Middle frontal gyrus (tissue), 1 donor: ENCODE measurements around the gene PIK3CG.
A peak's percentile ranks its signal among the peaks of the same experiment; 100 is the strongest.
"Not testable (repeated sequence)": the region's sequence is repeated elsewhere in the genome, so short reads cannot be mapped to it uniquely, and the experiment has no call there.

Experiments
- DNase-seq: peaks from one replicate; pipeline ENCODE4 v3.0.0-alpha.2; 2015; ENCODE audit warnings: low spot score; ENCODE audit errors: extremely low spot score

PIK3CG gene

DNA sequence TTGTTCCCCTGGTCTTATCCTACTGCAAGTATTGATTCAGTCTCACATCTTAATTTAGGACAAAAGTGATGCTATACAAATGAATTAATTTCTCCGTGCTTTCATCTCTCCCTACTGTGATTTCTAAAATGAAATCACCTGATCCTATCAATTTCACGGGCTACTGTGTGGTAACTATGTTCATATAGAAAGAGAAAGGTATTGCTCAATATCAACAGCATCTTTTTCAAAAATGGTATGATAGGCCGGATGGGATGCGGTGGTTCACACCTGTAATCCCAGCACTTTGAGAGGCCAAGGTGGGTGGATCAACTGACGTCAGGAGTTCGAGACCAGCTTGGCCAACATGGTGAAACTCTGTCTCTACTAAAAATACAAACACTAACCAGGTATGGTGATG, 71.2 kb downstream of the PIK3CG start:
- no peak for DNase-seq

DNA sequence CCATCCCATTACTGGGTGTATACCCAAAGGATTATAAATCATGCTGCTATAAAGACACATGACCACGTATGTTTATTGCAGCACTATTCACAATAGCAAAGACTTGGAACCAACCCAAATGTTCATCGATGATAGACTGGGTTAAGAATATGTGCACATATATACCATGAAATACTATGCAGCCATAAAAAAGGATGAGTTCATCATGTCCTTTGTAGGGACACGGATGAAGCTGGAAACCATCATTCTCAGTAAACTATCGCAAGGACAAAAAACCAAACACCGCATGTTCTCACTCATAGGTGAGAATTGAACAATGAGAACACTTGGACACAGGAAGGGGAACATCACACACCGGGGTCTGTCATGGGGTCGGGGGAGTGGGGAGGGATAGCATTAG, 73.0 kb downstream of the PIK3CG start:
- not testable (repeated sequence) for DNase-seq

DNA sequence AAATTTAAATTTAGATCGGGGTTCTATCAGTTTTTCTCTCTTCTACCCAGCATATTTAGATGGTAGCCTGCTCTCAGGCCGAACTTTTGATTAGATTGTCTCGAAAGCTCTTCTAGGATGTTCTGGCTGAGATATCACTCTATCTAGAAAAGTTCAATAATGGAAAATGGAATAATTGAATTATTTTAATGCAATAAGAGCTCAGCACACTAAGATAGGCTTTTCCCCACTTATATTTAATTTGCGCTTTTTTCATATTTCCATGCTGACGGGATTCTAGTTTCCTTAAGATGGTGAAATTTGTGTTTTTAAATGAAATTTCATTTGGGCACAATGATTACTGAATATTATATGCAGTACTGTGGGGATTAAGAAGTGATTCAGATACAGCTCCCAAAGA, 73.7 kb downstream of the PIK3CG start:
- no peak for DNase-seq

DNA sequence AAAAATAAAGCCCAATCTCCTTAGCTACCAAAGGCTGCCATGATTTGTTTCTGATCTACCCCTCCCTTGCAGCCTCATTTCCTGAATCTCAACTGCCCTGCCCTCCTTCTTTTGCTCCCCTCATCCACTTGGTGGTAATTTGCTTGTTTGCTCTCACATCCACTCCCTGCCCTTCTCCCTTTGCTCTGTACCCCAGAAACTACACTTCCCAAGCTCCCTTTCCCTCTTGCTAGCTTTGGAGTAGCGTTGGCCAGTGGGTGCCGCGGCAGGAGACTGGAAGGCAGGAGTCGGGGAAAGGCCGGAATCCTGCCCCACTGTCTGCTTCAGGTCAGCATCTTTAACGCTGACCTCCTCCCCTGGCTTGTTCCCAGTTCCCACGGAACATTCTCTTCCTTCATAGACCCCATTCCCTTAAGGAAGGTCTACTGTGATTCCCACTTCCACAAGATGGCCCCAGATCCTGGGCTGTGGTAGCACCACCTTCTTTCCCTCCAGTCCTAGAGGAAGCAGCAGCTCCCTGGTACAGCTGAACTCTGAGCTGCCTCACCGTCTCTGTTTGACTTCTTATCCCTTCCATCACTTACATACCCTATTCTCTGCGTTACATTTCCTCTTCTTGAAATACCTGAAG, 79.1 kb downstream of the PIK3CG start:
- DNase-seq: no peak

DNA sequence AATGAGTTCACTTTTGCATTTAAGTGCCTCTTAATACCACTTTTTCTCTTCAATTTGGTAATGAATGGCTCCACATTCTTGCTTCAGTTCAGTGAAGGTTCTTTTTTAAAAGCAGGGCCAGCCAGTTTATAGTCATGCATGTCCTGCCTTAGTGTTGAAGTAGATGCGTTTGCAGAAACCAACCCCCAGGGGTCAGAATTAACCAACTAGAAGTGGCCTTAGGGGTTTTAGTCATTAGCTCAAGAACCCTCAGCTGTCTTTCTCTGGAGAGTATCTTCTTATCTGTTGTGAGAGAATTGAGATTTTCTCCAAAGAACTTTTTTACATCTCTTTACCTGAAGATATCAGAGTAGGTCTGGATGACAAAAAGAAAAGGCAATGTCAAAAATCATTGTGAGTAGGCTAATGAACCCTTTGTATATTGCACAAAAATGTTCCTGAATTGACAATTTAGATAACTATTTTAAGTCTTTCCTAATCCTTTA, 82.2 kb downstream of the PIK3CG start:
- peak; percentile 11 for DNase-seq

DNA sequence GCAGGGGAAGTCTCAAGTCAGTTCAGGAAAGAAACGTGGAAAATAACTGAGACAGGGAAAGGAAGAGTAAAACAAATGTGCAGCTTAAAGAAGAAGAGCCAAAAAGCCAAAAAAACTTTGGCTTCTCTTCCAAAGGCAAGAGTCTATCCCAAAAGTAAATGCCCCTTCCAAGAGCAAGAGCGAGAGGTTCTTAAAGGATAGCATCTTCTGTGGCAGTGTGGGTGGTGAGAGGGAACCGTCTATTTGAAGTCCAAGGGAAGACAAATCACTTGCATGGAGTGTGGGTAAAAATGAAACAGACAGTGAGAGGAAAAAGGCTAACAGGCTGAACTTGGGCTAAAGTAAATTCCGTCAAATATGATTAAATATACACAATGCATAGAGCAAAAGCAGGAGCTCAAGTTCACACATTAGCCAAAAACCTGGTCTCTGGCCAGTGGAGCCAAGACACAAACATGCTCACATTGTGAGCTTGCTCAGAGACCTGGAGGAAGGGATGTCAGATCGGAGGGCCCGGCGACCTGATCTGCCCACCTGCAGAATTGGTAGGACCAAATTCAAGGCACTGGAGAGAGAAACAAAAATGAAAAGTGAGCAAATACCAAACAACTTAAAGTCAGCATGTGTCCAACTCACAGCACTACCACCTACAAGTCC, 87.0 kb downstream of the PIK3CG start:
- DNase-seq: no peak

DNA sequence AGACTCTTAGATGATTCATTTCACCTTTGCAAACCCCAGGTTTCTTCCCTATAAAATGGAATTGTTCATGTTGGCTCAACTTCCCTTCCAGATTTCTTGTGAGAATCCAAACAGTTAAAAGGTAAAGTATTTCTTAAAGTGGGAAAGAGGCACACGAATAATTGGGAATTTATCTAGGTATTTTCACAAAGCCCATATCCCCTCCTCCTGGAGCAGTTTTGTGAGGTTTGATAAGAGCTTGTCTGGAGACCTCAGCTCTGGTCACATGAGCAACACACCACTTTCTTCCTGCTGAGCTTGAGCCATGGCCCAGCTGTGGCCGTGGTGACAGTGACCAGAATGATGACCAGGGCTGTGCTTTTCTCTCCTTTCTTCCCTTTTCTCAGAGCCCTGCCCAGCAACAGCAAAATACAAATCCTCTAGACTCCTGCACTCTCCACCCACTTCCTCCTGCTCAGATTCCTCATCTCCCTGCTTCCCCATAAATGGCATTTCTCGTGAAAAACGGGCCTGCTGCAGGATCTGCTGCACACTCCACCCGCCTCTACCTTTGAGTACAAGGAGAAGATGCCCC, 87.7 kb downstream of the PIK3CG start:
- no peak for DNase-seq

DNA sequence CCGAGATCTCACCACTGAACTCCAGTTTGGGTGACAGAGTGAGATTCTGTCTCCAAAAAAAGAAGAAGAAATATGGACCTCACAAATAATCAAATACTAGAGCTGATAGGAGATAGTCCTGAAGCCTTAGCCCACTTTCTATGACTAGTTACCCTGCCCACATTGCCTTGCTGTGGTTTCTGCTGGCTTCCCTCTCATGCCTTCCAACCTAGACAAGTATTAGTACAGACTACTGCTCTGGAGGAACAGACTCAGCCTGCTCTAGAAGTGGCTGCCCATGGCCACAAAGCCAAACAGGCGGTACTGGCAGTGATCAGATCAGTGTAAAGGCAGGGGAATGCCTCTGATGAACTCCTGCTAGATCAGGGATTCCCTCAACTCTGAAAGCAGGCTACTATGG, 89.8 kb downstream of the PIK3CG start:
- no peak for DNase-seq

DNA sequence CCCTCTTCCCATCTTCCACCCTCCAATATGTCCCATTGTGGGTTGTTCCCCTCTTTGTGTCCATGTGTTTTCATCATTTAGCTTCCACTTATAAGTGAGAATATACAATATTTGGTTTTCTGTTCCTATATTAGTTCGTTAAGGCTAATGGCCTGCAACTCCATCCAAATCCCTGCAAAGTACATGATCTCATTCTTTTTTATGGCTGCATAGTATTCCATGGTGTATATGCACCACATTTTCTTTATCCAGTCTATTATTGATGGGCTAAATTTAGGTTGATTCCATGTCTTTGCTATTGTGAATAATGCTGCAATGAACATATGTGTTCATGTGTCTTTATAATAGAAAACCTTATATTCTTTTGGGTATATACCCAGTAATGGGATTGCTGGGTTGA, 90.8 kb downstream of the PIK3CG start:
- DNase-seq: not testable (repeated sequence)
